Measurements from ENCODE around the gene LRRC72. TPM values are rescaled to one million over a fixed set of nuclear protein-coding genes. Genes with fewer than 3 reads are reported as not detected.

The LRRC72 gene
- total and polyA plus RNA-seq, 2 experiments from 2014 or later, result not detected

DNA sequence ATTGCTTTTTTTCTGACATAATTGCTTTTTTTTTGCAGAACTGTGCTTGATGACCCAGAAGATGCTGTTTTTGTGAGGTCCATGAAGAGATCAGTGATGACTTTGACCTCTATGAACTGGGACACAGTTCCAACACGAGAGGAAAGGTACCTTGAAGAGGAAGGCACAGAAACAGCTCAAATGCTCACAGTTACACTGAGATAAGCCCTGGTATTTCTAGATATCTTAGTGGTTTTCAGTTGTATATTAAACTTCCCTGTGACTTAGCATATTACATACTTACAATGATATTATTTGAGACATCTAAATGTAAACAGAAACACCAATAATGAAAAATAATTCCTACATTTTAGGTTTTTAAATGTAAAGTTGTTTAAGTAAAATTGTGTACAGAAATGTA is 54.7 kb downstream of the LRRC72 start:
- Histone ChIP-seq H3K27ac (ENCODE audit: low read depth) (no peak overlapping the region), H4K20me1 (replicated peaks; ENCODE audit: insufficient read depth) (no peaks in the 10 kb centered on the region), H3K4me1 (ENCODE audit: insufficient read depth) (no peaks in the 10 kb centered on the region), H3K4me2 (no peak overlapping the region), H3K36me3 (ENCODE audit: insufficient read depth) (no peaks in the 10 kb centered on the region), H2AFZ (no peak overlapping the region), H3K79me2 (replicated peaks; ENCODE audit: insufficient read depth) (no peaks in the 10 kb centered on the region), H3K27me3 (ENCODE audit: insufficient read depth) (no peaks in the 10 kb centered on the region), H3K9me2 (ENCODE audit: insufficient read depth) (no peaks in the 10 kb centered on the region), H3F3A (replicated peaks; ENCODE audit: low read depth) (no peaks in the 10 kb centered on the region), H3K4me3 (no peak overlapping the region)
- no peaks in the 10 kb centered on the region; the same call in 2 of the 3 replicates for H3K36me3 Mint-ChIP-seq (ENCODE audit: low read depth)
- ATAC-seq, result no peak
- H3K27me3 Mint-ChIP-seq (ENCODE audit: insufficient read depth, low read depth, poor library complexity), result peaks cover 2% of the 10 kb centered on the region
- H3K4me3 Mint-ChIP-seq, result no peak overlapping the region
- no peak for DNase-seq (ENCODE audit: low spot score)
- H3K4me1 Mint-ChIP-seq, result peaks cover 4% of the 10 kb centered on the region
- no peak overlapping the region for H3K27ac Mint-ChIP-seq
- H3K9me3 Mint-ChIP-seq, result no peaks in the 10 kb centered on the region; the same call in 2 of the 3 replicates
- TF ChIP-seq CREB1 (CRISPR knock-in tag; IDR thresholded peaks at IDR 0.05; ENCODE audit: low read depth) (no peak), JUNB (IDR thresholded peaks at IDR 0.05; ENCODE audit: unreplicated experiment) (no peak), NANOG (IDR thresholded peaks at IDR 0.05; ENCODE audit: borderline replicate concordance) (no peak)
- TF ChIP-seq, protein P1, sequence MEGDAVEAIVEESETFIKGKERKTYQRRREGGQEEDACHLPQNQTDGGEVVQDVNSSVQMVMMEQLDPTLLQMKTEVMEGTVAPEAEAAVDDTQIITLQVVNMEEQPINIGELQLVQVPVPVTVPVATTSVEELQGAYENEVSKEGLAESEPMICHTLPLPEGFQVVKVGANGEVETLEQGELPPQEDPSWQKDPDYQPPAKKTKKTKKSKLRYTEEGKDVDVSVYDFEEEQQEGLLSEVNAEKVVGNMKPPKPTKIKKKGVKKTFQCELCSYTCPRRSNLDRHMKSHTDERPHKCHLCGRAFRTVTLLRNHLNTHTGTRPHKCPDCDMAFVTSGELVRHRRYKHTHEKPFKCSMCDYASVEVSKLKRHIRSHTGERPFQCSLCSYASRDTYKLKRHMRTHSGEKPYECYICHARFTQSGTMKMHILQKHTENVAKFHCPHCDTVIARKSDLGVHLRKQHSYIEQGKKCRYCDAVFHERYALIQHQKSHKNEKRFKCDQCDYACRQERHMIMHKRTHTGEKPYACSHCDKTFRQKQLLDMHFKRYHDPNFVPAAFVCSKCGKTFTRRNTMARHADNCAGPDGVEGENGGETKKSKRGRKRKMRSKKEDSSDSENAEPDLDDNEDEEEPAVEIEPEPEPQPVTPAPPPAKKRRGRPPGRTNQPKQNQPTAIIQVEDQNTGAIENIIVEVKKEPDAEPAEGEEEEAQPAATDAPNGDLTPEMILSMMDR (conservative IDR thresholded peaks at IDR 0.05; ENCODE audit: low read depth in 2 of 2), result no peak
- TF ChIP-seq, protein P2, sequence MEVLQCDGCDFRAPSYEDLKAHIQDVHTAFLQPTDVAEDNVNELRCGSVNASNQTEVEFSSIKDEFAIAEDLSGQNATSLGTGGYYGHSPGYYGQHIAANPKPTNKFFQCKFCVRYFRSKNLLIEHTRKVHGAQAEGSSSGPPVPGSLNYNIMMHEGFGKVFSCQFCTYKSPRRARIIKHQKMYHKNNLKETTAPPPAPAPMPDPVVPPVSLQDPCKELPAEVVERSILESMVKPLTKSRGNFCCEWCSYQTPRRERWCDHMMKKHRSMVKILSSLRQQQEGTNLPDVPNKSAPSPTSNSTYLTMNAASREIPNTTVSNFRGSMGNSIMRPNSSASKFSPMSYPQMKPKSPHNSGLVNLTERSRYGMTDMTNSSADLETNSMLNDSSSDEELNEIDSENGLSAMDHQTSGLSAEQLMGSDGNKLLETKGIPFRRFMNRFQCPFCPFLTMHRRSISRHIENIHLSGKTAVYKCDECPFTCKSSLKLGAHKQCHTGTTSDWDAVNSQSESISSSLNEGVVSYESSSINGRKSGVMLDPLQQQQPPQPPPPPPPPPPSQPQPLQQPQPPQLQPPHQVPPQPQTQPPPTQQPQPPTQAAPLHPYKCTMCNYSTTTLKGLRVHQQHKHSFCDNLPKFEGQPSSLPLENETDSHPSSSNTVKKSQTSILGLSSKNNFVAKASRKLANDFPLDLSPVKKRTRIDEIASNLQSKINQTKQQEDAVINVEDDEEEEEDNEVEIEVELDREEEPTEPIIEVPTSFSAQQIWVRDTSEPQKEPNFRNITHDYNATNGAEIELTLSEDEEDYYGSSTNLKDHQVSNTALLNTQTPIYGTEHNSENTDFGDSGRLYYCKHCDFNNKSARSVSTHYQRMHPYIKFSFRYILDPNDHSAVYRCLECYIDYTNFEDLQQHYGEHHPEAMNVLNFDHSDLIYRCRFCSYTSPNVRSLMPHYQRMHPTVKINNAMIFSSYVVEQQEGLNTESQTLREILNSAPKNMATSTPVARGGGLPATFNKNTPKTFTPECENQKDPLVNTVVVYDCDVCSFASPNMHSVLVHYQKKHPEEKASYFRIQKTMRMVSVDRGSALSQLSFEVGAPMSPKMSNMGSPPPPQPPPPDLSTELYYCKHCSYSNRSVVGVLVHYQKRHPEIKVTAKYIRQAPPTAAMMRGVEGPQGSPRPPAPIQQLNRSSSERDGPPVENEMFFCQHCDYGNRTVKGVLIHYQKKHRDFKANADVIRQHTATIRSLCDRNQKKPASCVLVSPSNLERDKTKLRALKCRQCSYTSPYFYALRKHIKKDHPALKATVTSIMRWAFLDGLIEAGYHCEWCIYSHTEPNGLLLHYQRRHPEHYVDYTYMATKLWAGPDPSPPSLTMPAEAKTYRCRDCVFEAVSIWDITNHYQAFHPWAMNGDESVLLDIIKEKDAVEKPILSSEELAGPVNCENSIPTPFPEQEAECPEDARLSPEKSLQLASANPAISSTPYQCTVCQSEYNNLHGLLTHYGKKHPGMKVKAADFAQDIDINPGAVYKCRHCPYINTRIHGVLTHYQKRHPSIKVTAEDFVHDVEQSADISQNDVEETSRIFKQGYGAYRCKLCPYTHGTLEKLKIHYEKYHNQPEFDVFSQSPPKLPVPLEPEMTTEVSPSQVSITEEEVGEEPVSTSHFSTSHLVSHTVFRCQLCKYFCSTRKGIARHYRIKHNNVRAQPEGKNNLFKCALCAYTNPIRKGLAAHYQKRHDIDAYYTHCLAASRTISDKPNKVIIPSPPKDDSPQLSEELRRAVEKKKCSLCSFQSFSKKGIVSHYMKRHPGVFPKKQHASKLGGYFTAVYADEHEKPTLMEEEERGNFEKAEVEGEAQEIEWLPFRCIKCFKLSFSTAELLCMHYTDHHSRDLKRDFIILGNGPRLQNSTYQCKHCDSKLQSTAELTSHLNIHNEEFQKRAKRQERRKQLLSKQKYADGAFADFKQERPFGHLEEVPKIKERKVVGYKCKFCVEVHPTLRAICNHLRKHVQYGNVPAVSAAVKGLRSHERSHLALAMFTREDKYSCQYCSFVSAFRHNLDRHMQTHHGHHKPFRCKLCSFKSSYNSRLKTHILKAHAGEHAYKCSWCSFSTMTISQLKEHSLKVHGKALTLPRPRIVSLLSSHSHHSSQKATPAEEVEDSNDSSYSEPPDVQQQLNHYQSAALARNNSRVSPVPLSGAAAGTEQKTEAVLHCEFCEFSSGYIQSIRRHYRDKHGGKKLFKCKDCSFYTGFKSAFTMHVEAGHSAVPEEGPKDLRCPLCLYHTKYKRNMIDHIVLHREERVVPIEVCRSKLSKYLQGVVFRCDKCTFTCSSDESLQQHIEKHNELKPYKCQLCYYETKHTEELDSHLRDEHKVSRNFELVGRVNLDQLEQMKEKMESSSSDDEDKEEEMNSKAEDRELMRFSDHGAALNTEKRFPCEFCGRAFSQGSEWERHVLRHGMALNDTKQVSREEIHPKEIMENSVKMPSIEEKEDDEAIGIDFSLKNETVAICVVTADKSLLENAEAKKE (CRISPR knock-in tag; IDR thresholded peaks at IDR 0.05), result no peak
